Activated gamma-delta T cell treated with Interleukin-2 at 50 U/mL for 16 hours (primary cell): ENCODE results near the gene DESI1.

Source experiments
- DNase-seq: peaks from one replicate; pipeline ENCODE4 v3.0.0-alpha.2; 2020

Gene DESI1

DNA sequence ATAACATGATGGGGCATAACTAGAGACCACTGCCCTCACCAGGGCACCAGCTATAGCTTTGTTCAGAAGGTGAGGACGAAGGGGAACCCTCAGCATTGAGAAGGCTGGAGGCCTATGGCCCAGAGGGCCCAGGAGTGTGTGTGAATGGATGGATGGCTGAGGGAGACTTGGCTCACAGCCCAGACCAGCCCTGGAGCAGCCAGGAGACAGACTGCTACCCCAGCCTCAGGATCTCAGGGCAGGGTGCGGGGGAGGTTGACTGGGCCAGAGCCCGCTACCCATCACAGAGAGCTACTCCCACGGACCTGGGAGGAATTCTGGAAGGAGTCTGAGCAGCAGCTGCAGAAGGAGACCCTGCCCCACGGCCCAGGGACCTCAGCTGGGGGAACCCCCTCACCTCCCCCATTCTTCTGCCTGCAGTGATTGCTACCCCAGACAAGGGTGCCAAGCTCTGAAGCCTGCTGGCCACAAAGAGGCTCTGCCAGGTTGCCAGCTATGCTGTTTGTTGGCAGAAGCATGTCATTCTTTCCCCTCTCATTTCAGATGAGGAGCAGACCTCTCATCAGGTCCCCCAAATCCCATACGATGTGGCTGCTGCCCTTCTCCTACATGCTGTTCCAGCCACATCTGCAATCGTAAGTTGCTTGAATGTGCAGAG lies 65.4 kb downstream of the DESI1 start:
- DNase-seq: no peak

DNA sequence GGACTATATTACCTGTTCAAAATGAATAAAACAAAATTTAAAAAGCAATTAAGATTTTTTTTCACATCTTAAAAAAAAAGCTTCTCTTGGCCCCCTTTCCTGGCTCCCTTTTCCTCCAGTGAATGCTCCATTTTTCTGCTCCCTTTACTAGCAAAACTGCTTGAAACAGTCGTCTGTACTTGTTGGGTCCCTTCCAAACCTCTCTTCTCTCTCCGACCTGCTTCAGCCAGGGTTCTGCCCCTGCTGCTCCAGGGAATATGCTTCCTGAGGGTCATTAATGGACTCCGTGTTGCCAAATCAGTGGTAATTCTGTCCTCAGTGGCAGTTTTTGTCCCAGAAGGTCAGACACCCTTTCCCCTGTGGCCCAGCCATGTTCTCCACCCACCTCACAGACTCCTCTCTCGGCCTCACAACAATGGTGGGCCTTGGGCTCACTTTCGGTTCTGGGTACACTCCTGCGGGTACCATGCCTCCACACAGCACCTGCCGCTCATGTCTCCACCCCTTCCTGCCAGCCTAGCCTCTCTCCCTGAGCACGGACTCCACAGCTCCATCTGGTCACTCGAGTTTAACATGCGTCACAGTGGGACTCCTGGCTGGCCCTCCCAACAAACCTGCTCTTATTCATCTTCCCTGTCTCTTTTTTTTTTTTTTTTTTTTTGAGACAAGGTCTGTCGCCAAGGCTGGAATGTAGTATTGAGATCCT lies 68.8 kb downstream of the DESI1 start:
- no peak for DNase-seq

DNA sequence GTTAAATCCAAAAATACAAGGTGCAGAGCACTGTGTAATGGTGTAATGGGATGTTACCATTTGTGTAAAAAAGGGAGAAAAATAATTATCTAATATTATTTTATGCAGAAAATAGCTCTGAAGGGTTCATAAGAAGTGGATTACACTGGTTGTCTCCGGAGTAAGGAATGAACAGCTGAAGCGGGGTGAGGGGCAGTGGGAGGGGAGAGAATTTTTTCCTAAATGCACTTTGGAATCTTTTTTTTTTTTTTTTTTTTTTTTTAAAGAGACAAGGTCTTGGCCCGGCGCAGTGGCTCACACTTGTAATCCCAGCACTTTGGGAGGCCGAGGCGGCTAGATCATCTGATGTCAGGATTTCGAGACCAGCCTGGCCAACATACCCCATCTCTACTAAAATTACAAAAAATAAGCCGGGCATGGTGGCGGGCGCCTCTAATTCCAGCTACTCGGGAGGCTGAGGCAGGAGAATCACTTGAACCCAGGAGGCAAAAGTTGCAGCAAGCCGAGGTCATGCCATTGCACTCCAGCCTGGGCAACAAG lies 69.8 kb downstream of the DESI1 start:
- no peak for DNase-seq

DNA sequence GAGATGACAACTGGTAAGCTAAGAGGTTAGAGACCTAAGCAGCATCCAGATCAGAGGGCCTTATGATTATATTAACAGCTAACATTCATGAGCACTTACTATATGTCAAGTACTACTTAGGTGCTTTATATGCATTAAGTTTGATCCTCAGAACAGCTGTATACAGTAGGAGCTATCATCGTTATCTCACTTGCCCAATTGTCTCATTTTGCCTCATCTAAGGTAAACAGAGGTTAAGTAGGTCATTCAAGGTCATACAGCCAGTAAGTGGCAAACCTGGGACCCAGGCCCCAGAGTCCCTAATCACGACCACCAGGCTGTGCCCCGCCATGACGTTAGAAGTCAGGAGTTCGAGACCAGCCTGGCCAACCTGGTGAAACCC lies 72.0 kb downstream of the DESI1 start:
- no peak for DNase-seq
